GM21529 (cell line): ENCODE measurements around the gene ZNF300.
"Not testable (repeated sequence)": the region's sequence is repeated elsewhere in the genome, so short reads cannot be mapped to it uniquely, and the experiment has no call there.

ENCODE experiments used
- ATAC-seq: cut with Tn5 transposase; IDR thresholded peaks from one replicate; pipeline ENCODE4 v1.9.1; 2021; ENCODE audit not compliant: unreplicated experiment

ZNF300 gene

GRCh38 chr5:150904479-150905311 is at the start of gene ZNF300:
TSS of gene ZNF300 (minus strand) at chr5:150904980. CDS start at chr5:150903155, 1,825 bp downstream.
- ATAC-seq: no peak

- no peak for ATAC-seq
Observed at GRCh38 chr5:150948539-150948938, 43.8 kb upstream of the ZNF300 start.

DNA sequence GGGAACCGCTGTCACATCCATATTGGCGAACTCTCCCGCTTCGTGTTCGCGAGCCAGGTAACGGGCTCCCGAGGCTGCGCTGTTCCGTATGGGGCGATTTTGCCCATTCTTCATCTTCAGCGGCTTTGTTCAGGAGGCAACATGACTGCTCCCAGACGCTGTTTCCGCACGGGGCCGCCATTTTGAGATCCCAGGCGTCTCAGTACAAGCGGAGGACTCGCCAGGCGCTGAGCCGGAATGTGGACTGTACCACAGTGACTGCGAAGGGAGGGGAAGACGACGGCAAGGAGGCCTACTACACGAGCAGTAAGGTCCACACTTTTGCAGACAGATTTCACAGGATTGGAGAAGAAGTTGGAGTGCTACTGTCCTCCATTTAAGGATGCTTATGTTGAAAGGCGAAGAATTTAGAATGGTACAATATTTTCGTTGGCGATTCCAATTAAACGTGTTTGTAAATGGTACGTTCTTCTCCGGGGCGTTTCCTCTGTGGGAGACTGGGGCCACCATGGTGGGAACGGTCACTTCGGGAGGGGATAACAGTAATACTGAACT is 41.6 kb upstream of the ZNF300 start:
- no peak for ATAC-seq

DNA sequence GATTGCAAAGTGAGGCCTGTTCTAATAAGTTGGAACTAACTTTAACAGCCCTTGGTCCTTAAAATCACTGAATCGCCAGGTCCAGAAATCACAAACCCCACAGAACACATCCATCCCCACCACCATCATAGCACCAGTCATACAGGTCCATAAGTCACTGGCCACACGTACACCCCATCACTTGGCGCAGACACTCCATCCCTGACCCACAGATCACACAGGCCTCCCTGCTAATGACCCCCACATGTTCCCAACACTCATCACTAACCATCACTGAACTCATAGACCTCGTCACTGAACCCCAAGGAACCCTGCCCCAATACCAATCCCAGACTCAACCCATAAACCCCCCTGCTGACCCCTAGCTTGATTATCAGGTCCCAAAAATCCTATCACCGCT is 41.2 kb upstream of the ZNF300 start:
- no peak for ATAC-seq

- no peak for ATAC-seq
Observed at GRCh38 chr5:150945486-150945885, 40.7 kb upstream of the ZNF300 start.

- no peak for ATAC-seq
Observed at GRCh38 chr5:150931368-150931965, 26.7 kb upstream of the ZNF300 start.

DNA sequence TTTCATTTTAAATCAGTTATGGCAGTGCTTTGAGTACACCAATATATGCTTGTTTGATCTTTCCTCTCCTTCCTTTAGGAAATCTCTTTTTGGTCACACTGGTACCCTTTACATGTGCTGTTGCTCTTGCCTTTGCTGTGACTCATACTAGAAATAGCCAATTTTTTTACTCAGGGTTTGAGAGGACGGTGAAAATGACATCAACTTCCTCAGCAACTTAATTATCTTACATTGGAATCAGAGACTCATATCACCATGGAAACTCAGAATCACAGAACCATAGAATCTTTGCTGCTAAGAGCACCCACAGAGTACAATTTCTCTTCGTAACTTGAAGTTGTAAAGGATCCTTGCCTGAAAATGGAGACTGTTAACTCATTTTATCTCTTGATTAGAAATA is 13.8 kb upstream of the ZNF300 start:
- no peak for ATAC-seq

- ATAC-seq: no peak
Observed at GRCh38 chr5:150912312-150912814, 7.6 kb upstream of the ZNF300 start.

DNA sequence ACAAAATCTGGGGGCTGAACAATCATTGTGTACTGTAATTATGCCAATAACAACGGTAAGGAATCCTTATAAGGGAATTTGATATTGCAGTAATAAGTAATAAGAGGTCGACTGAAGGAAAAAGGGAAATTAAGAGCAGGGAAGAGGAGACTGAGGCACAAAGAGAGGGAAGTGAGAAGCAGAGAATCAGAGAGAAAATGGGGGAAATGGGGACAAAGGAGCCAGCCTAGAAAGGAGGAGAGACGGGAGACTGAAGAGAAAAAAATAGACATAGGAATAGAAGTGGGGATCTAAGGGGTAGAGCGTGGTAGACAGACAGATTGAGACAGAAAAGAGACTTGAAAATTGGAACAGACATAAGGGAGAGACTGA is 518 bp upstream of the ZNF300 start:
- ATAC-seq: no peak

DNA sequence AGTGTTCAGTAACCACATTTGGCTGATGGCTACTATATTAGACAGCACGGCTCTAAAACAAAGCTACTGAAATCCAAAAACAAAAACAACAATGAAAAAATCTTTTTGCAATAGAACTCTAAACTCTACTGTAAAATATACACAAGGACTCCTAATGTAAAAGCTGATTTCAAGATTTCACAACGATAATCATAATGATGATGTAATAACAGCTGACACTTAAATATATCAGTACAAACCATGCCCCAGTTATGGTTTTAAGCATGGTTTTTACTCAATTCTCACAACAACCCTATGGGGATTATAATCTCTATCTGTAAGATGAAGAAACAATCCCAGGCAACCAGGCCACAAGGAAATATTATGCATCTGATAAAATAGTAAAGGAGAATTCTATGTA is 3.3 kb downstream of the ZNF300 start:
- ATAC-seq: no peak

GRCh38 chr5:150895431-150896428 is 9.1 kb downstream of the ZNF300 start:
- no peak for ATAC-seq

DNA sequence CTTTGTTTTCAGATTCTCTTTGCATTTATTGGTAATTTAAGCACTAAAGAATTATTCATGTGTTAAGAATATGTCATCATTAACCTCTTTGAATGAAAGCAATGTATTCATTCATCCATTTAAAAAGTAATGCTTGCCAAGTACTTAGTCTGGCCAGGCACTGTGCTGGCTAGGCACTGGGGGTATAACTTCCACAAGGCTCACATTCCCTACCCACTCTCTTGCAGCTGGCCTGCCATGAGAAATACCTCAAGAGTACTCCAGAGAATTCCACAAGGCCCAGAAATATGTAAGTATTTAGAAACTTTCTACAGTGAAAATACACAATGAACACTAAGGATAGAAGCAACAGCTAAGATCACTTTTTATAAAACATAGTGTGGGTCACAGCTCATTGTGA is 25.4 kb downstream of the ZNF300 start:
- ATAC-seq: no peak

DNA sequence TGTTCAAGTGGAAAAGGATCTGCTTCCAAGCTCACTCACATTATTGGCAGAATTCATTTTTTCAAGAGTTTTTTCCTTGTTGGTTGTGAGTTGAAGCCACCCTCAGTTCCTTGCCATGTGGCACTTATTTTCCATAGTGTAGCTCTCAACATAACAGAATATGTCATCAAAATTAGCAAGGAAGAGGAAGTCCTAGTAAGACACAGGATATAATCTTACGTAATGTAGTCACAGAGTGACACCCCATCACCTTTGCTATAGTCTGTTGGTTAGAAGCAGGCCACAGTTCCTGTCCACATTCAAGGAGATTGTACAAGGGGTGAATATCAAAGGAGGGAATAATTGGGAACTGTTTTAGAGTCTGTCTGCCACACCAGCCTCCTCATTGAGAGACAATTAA is 42.7 kb downstream of the ZNF300 start:
- ATAC-seq: no peak

GRCh38 chr5:150860246-150860821 is 44.4 kb downstream of the ZNF300 start:
- no peak for ATAC-seq

DNA sequence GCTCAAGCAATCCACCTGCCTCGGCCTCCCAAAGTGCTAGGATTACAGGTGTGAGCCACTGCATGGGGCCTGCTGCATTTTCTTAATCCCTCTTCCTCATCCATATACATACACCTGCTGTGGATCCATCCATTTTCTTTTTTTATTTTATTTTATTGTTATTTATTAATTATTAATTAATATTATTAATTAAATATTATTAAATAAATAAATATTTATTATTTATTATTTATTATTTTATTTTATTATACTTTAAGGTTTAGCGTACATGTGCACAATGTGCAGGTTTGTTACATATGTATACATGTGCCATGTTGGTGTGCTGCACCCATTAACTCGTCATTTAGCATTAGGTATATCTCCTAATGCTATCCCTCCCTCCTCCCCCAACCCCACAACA is 48.1 kb downstream of the ZNF300 start:
- ATAC-seq: not testable (repeated sequence)

GRCh38 chr5:150853561-150853960 is 51.2 kb downstream of the ZNF300 start:
- ATAC-seq: no peak

- no peak for ATAC-seq
Observed at GRCh38 chr5:150851039-150851438, 53.7 kb downstream of the ZNF300 start.

DNA sequence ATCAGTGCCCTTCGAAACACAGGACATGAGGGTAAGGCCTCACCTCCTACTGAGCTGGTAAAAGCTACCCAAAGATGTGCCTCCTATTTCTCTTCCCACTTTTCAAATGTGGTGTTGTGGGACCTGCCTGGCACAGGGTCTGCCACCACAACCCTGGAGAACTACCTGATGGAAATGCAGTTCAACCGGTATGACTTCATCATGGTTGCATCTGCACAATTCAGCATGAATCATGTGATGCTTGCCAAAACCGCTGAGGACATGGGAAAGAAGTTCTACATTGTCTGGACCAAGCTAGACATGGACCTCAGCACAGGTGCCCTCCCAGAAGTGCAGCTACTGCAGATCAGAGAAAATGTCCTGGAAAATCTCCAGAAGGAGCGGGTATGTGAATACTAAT is 56.5 kb downstream of the ZNF300 start:
- no peak for ATAC-seq

DNA sequence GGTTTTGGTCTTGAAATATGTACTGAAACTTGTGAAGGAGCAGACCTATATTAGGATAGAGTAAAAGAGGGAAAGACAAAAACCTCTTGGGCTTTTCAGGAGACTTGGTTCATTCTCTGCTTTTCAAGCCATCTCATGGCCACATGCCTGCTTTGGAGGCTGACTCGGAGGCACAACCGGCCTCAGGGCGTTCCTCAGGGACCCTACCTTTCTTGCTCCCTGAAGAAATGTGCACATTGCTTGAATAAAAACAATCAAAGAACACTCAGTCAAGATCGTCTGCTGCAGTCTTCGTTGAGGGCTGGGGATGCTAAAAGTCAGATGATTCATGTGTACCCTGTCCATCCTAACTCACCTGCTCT is 57.5 kb downstream of the ZNF300 start:
- ATAC-seq: no peak

GRCh38 chr5:150846654-150847333 is 58.0 kb downstream of the ZNF300 start:
- peak; percentile 94 for ATAC-seq
